IPS-18c (cell line): ENCODE measurements around the gene TMEM51.

Experiments used
- H3K4me3 ChIP-seq: 2 replicates; pipeline ENCODE4 v1.7.0; 2013; ENCODE audit warnings: low read depth, mild to moderate bottlenecking, low read length, moderate library complexity; ENCODE audit not compliant: insufficient read depth
- H3K9me3 ChIP-seq: one replicate; pipeline ENCODE4 v1.6.1; 2013; ENCODE audit warnings: mild to moderate bottlenecking, low read length, moderate library complexity; ENCODE audit not compliant: control insufficient read depth, insufficient read depth

TMEM51 gene

DNA sequence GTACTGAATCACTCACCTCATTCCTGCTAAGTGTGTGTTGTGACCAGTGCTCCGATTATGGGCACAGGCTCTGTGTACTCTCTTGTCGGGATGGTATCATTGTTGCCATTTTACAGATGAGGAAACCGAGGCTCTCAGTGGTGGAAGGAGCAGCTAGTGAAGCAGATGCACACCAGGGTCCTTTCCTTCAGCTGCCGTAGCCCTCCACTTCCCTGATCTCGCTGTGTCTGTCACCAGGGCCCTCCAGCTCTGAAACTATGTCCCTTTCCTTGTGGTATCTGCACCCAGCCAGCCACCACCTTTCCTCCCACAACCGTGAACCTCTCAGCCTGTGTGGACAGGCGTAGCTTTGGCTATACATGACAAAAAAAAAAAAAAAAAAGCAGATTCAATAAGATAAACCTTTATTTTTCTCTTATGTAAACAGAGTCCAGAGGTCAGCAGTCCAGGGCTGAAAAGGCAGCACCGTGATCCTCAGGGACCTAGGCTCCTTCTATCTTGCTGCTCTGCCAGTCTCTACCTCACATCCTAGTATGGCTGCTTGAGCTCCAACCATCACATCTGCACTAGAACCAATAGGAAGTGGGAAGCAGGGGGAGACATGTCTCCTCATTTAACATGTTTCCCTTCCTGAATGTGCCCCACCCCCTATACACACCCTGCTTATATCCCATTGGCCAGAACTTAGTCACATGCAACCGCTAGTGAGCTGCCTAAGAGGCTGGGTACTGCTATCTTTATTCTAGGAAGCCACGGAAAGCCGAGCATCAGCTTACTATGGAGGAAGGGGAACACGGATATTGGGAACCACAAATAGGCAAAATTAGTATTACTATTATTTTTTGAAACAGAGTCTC lies 44.3 kb downstream of the TMEM51 start:
- Histone ChIP-seq H3K4me3 (peak overlapping the region; percentile 15; the same call in 1 of the 2 replicates), H3K9me3 (no peaks in the 10 kb centered on the region)

DNA sequence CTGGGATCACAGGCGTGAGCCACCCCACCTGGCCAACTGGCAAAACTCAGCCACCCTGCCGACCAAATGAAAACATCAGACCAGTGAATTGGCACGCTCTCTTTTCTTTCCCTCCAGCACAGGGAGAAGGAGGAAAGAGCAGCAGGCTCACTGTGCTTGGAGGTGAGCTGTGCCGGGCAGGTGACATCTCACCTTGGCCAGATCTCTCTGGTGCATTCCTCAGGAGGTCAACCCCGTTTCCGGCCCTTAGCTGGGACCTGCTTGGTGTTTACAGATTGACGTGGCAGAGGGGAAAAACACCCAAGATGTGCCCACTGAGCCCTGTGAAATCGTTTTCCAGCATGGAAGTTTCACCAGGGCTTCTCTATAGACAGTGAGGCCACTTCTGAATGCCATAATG lies 45.1 kb downstream of the TMEM51 start:
- Histone ChIP-seq H3K9me3 (no peaks in the 10 kb centered on the region), H3K4me3 (no peak overlapping the region)

DNA sequence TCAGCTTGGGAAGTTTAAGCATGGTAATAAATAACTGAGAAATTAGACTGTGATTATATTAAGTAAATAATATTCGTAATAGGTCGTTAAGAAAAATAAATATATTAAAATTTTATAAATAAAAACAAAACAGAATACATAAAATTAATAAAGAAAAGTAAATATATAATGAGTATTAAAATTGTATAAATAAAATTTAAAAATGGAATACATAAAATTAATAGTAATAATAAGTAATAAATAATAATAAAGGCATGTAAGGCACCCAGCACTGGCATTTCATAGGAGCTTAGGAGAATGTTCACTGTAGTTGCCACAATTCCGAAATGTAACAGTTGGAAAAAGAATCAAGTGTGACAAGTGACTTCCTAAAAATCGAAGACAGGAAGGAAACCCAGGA lies 47.7 kb downstream of the TMEM51 start:
- H3K9me3 ChIP-seq = no peaks in the 10 kb centered on the region
- H3K4me3 ChIP-seq = no peak overlapping the region

DNA sequence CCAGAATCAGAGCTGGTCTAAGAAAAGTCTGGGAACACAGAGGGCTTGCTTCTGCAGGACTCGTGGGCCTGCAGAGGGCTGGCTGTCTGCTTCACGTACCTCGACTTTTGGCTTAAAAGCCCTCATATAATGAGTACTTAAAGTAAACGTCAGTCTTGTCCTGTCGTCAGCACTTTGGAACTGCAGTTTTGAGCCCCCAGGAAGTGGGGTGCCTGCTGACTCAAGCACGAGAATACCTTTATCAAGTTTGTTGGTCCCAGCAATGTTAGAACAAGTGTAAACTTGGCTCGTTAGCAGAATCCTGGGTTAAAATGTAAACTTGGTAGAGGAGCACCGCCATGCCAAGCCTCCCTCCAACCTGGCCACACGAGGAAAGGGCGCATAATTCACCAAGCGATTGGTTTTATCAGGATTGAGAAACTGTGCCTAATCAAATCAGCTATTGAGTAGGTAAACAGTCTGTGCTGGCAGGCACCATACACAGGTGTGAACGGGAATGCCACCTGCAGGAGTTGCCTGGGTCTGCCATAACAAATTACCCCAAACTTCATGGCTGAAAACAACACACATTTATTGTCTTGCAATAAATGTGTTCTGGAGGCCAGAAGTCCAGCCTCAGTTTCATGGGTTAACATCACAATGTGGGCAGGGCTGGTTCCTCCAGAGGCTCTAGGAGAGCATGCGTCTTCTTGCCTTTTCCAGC lies 48.5 kb downstream of the TMEM51 start:
- Histone ChIP-seq H3K9me3 (no peaks in the 10 kb centered on the region), H3K4me3 (no peak overlapping the region)

DNA sequence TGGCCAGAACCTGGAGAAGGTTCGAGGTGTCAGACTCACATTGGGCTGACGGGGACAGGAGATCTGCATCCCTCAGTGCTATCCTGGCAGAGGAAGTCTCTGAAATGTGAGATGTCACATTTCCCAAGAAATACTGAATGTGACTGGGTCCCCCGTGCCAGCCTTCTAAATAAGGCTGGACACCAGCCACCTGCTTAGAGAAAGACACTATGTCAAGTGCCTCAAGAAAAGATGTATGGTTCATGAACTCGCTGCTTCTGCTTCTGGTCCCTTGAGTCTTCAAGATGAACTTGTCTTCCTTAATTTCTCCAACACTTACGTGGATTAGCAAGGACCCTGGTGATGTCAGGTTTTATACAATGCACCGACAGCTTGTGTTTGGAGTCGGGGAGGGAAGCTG lies 51.4 kb downstream of the TMEM51 start:
- no peak overlapping the region for H3K4me3 ChIP-seq
- no peaks in the 10 kb centered on the region for H3K9me3 ChIP-seq

- Histone ChIP-seq H3K4me3 (no peak overlapping the region), H3K9me3 (no peaks in the 10 kb centered on the region)
These were observed 52.2 kb downstream of the TMEM51 start for GRCh38 chr1:15205586-15206346.

- H3K4me3 ChIP-seq = peak overlapping the region; percentile 16; the same call in 1 of the 2 replicates
- H3K9me3 ChIP-seq = no peaks in the 10 kb centered on the region
These were observed 53.0 kb downstream of the TMEM51 start for GRCh38 chr1:15206418-15207030.

DNA sequence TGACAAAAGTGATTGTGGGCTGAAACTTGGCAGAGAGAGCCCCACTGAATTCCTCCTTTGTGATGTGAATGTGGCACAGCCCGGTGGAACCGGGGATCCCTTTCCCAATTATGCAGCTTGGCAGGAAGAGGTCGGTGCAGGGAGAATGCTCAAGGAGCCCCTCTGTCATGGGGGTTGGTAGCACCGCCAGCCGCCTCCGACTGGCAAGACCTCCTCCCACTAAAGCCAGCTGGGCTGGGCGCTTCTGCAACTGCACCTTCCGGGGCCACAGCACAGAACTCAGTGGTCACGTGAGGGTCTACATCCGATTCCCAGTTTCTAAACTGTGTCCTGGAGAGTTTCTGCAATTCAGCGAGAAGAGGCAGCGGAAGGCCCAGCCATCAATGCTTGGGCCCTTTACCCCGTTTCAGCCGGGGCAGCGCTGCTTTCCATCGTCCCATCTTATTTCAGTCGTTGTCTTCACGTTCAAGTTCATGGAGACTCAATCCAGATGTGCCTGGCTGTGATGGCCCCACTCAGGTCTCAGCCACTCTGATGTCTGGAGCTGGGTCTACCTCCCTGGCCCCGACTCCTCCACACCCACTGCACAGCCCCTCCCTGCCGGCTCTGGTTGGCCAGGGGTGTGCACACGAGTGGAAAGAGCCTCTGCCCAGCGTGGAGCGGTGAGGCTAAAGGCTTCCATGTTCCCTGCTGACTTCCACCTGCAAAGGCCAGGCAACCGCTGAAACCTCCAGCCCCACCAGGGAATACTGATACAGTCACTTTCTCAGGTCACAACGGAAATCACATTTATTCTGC lies 53.7 kb downstream of the TMEM51 start:
- peak overlapping the region; percentile 16; the same call in 1 of the 2 replicates for H3K4me3 ChIP-seq
- no peaks in the 10 kb centered on the region for H3K9me3 ChIP-seq

DNA sequence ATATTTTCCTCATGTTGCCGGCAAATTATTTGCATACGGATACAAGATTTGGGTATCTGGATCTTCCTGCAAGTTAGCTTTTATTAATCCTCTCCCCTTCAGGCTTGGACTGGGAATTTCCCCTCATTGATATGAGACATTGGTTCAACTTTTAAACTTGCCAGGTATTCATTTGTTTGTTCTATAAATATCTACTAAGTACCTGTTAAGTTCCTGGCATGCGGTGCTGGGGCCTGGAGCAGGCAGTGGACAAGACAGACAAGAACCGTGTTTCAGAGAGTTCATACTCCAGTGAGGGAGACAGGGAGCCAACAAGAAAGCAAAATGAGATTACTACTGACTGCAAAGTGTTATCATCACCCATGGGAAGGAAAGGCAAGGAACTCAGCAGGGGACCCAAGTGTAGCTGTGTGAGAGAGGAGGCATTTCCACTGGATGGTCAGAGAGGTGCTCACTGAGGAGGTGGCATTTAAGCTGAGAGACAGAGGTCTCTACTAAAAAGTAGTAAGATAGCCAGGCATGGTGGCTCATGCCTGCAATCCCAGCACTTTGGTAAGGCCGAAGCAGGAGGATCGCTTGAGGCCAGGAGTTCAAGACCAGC lies 54.4 kb downstream of the TMEM51 start:
- H3K9me3 ChIP-seq = no peaks in the 10 kb centered on the region
- no peak overlapping the region for H3K4me3 ChIP-seq

GRCh38 chr1:15210651-15211375 lies 57.3 kb downstream of the TMEM51 start:
- no peak overlapping the region for H3K4me3 ChIP-seq
- no peaks in the 10 kb centered on the region for H3K9me3 ChIP-seq

DNA sequence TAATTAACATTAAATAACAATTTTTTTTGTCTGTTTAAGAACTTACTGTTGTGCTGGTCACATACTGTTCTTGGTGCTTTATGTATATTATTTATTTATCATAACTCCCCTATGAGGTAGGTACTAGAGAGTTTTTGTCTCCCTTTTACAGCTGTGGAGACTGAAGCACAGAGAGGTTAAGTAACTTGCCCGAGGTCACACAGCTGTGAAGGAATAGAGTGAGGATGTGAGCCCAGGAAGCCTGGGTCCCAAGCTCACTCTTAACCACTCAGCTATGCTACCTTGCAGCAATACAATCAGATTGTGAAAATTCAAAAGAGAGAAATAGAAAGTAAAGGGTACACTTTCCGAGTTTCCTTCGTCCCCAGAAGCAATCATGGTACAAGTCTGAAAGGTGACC lies 57.9 kb downstream of the TMEM51 start:
- Histone ChIP-seq H3K4me3 (no peak overlapping the region), H3K9me3 (no peaks in the 10 kb centered on the region)

- no peaks in the 10 kb centered on the region for H3K9me3 ChIP-seq
- H3K4me3 ChIP-seq = no peak overlapping the region
These were observed 58.8 kb downstream of the TMEM51 start for GRCh38 chr1:15212216-15212953.

GRCh38 chr1:15212954-15213291 lies 59.4 kb downstream of the TMEM51 start:
- no peaks in the 10 kb centered on the region for H3K9me3 ChIP-seq

GRCh38 chr1:15213341-15213821 lies 59.8 kb downstream of the TMEM51 start:
- H3K4me3 ChIP-seq = no peak overlapping the region
- H3K9me3 ChIP-seq = no peaks in the 10 kb centered on the region

More at GRCh38 chr1:15212954-15213291, 59.4 kb downstream of the TMEM51 start:
- no peak overlapping the region for H3K4me3 ChIP-seq

GRCh38 chr1:15214527-15214926 lies 61.0 kb downstream of the TMEM51 start:
- Histone ChIP-seq H3K9me3 (peaks cover 2% of the 10 kb centered on the region), H3K4me3 (no peak overlapping the region)
